Breast epithelium (tissue), 4 donors: ENCODE measurements around the gene MPO. TPM values are rescaled to one million over a fixed set of nuclear protein-coding genes. Genes with fewer than 3 reads are reported as not detected.

ENCODE experiments used
- DNase-seq, 2 donors: peaks; one replicate each; pipeline ENCODE4 v3.0.0-alpha.2; 2019; ENCODE audit warnings: low spot score in 2 of 2
- H3K27ac ChIP-seq, 2 donors: fragments of 200-600 bp; sonication (generic) in 1 of 2; one replicate each; pipeline ENCODE4 v1.5.1; 2016 to 2019; ENCODE audit warnings: mild to moderate bottlenecking in 1 of 2
- H3K27me3 ChIP-seq, 2 donors: fragments of 200-600 bp; sonication (generic) in 1 of 2; one replicate each; pipeline versions ENCODE4 v1.5.1 to v1.6.0; 2017 to 2019; ENCODE audit warnings: control low read depth in 1 of 2, mild to moderate bottlenecking in 1 of 2
- H3K36me3 ChIP-seq: fragments of 200-600 bp; one replicate; pipeline ENCODE4 v1.5.1; 2019
- H3K4me1 ChIP-seq, 2 donors: fragments of 200-600 bp; sonication (generic); one replicate each; pipeline ENCODE4 v1.5.1; 2016 to 2019; ENCODE audit warnings: control low read depth in 1 of 2
- H3K4me3 ChIP-seq, 3 donors: fragments of 200-600 bp; sonication (generic); 1 replicate in 2 of 3; 2 replicates in 1 of 3; pipeline ENCODE4 v1.5.1; 2016 to 2019; ENCODE audit warnings: mild to moderate bottlenecking in 3 of 3, moderate library complexity in 2 of 3
- H3K9me3 ChIP-seq, 2 donors: fragments of 200-600 bp; sonication (generic) in 1 of 2; one replicate each; pipeline ENCODE4 v1.5.1; 2016 to 2019; ENCODE audit warnings: control low read depth in 1 of 2
- CTCF ChIP-seq, 3 donors: fragments of 450-650 bp; IDR thresholded peaks; one replicate each; pipeline ENCODE4 v1.5.1; 2016 to 2017; ENCODE audit warnings: antibody characterized with exemption in 3 of 3, mild to moderate bottlenecking in 3 of 3, moderate library complexity in 3 of 3
- POLR2A ChIP-seq: fragments of 450-650 bp; IDR thresholded peaks from one replicate; pipeline ENCODE4 v1.6.1; 2016; ENCODE audit warnings: antibody characterized with exemption, mild to moderate bottlenecking, moderate library complexity
- POLR2AphosphoS5 ChIP-seq, 3 donors: sonication (generic); formaldehyde crosslinking; IDR thresholded peaks; one replicate each; pipeline ENCODE4 v1.6.1; 2017; ENCODE audit warnings: antibody characterized with exemption in 3 of 3
- intact Hi-C: fragments of 100-400 bp; cut with DNase I; formaldehyde crosslinking; loops from one replicate; pipeline ENCODE4 v1.15.1; 2023; ENCODE audit warnings: low total_unique reads
- total RNA-seq, 3 donors: library from RNA; depleted of rRNA; stranded (reverse); fragments of >200 nt; gene quantifications; one replicate each; pipeline ENCODE4 v1.1.0, GENCODE V29; 2016

The MPO gene
- total RNA-seq, 3 donors from 2014 or later: 0.16 TPM; not detected in 2

- no peak for DNase-seq
- TF ChIP-seq POLR2AphosphoS5 (IDR thresholded peaks at IDR 0.05) (no peak), POLR2A (no peak), CTCF (IDR thresholded peaks at IDR 0.05) (no peak)
- intact Hi-C loops: no loop called here
Observed at GRCh38 chr17:58268326-58268725, 12.4 kb downstream of the MPO start.

GRCh38 chr17:58267347-58268324 is 13.1 kb downstream of the MPO start:
- intact Hi-C loops: no loop called here
- TF ChIP-seq POLR2A (no peak), CTCF (IDR thresholded peaks at IDR 0.05) (no peak), POLR2AphosphoS5 (IDR thresholded peaks at IDR 0.05) (no peak)
- Histone ChIP-seq H3K36me3 (no peaks in the 10 kb centered on the region), H3K9me3 (no peaks in the 10 kb centered on the region), H3K27me3 (peaks cover 0 to 24% of the 10 kb centered on the region in 2 donors), H3K27ac (no peak overlapping the region), H3K4me3 (no peak overlapping the region), H3K4me1 (no peaks in the 10 kb centered on the region)
- DNase-seq: no peak

More at GRCh38 chr17:58268326-58268725, 12.4 kb downstream of the MPO start:
- H3K27ac ChIP-seq: no peak overlapping the region
- H3K9me3 ChIP-seq: no peaks in the 10 kb centered on the region
- no peaks in the 10 kb centered on the region for H3K36me3 ChIP-seq
- no peak overlapping the region for H3K4me3 ChIP-seq
- peaks cover 0 to 23% of the 10 kb centered on the region in 2 donors for H3K27me3 ChIP-seq
- no peaks in the 10 kb centered on the region for H3K4me1 ChIP-seq

- no peak overlapping the region for H3K27ac ChIP-seq
- H3K4me3 ChIP-seq: no peak overlapping the region
- DNase-seq: no peak
- intact Hi-C loops: no loop called here
- H3K9me3 ChIP-seq: no peaks in the 10 kb centered on the region
- TF ChIP-seq POLR2AphosphoS5 (IDR thresholded peaks at IDR 0.05) (no peak), CTCF (IDR thresholded peaks at IDR 0.05) (no peak), POLR2A (no peak)
- H3K4me1 ChIP-seq: no peaks in the 10 kb centered on the region
- no peaks in the 10 kb centered on the region for H3K36me3 ChIP-seq
- peaks cover 0 to 24% of the 10 kb centered on the region in 2 donors for H3K27me3 ChIP-seq
Observed at GRCh38 chr17:58265902-58266875, 14.5 kb downstream of the MPO start.

- TF ChIP-seq POLR2AphosphoS5 (IDR thresholded peaks at IDR 0.05) (no peak), POLR2A (no peak), CTCF (IDR thresholded peaks at IDR 0.05) (no peak)
Observed at GRCh38 chr17:58265271-58265670, 15.5 kb downstream of the MPO start.

More at GRCh38 chr17:58265271-58265670, 15.5 kb downstream of the MPO start:
- Histone ChIP-seq H3K27ac (no peak overlapping the region), H3K4me3 (no peak overlapping the region), H3K36me3 (no peaks in the 10 kb centered on the region), H3K9me3 (no peaks in the 10 kb centered on the region), H3K4me1 (no peaks in the 10 kb centered on the region), H3K27me3 (peaks cover 0 to 28% of the 10 kb centered on the region in 2 donors)
- DNase-seq: no peak
- intact Hi-C loops: no loop called here
